GM03348 (cell line): ENCODE data around the gene SYMPK.

Source experiments
- DNase-seq: peaks from one replicate; pipeline ENCODE4 v3.0.0; 2012; ENCODE audit warnings: low spot score

Gene SYMPK

DNA sequence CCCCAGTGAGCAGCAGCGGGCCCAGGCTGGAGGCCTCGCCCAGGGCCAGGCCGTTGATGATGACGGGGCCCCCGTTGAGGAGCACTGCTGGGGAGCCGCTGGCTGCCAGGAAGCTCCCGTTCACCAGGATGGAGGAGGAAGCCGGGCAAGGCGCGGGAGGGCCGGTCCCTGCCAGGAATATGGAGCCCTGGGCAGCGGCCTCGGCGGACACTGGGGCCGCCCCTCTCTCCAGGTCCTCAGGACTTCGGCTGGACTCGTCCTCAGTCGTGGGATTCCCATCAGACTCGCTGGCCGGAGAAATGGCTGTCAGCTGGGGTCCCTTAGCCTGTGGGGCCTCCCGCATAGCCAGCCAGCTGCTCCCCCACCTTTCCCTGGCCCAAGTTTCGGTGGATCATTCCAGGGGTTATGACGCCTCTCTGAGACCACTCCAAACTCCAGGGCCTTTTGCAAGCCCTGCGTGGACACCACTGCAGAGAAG, 96.0 kb downstream of the SYMPK start:
- DNase-seq: peak; percentile 71

DNA sequence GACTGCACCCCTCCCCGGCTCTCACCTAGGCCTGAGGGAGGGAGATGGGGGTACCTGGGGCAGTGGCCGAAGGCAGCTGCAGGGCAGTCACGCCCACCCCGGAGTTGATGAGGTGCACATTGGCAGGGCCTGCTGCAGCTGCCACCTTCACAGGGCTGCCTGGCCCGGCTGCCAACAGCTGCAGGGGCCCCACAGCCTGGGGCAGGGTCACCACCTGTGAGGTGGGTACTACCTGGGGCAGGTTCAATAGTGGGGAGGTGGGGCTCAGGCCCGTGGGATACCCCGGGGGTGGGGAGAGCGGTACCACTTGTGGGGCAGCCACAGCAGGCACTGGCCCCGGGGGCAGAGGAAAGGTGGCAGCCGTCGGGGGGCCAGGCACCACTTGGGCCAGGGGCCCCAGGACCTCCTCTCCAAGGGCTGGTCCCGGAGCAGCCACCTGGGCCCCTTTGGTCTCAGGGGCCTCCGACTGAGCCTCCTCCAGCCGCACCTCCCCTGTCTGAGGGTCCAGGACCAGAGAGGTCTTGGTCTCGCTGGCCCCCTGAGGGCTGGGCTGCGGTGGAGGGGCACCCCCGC, 96.6 kb downstream of the SYMPK start:
- DNase-seq: no peak

DNA sequence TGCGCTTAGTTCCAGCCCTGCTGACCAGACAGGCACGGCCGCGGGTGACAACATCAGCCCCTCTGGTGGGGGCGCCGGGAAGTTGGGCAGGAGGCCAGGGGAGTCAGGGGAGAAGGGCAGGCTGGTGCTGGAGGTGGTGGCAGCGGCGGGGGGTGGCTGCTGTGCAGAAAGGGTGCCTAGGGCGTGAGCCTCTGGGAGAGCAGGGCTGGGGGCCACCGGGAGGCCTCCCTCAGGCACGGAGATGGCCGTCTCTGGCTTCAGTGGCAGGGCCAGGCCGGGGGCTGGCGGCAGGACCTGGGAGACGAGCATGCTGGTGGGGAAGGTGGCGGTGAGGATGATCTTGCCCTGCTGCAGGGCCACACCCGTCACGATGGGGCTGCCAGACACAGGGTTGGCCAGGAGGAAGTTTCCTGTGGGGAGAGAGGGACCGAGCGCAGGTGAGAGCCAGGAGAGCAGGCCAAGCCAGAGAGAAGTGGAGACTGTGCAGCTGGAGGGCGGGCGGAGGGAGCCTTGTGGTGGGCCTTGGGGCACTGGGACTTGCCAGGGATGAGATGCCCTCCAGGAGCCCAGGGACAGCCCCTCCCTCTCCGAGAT, 97.1 kb downstream of the SYMPK start:
- DNase-seq: no peak
